Fibroblast of the aortic adventitia (primary cell): ENCODE data around the gene ADH5. TPM values are rescaled to one million over a fixed set of nuclear protein-coding genes. Genes with fewer than 3 reads are reported as not detected.

Experiments used
- DNase-seq: peaks from one replicate; pipeline ENCODE4 v3.0.0-alpha.2; 2010; ENCODE audit warnings: low read depth
- H3K4me3 ChIP-seq: 2 replicates; pipeline ENCODE4 v1.5.1; 2011; ENCODE audit warnings: low read depth, mild to moderate bottlenecking, control low read depth, low read length, moderate library complexity
- CTCF ChIP-seq: IDR thresholded peaks from 2 replicates; pipeline ENCODE4 v1.5.1; 2011; ENCODE audit warnings: mild to moderate bottlenecking, low read length, control low read depth, inconsistent platforms; ENCODE audit not compliant: insufficient read depth
- total RNA-seq: library from RNA; depleted of rRNA; stranded (reverse); fragments of >200 nt; gene quantifications from 2 replicates; pipeline ENCODE4 v1.2.3, GENCODE V29; 2012; ENCODE audit warnings: low replicate concordance

The ADH5 gene
- 294 and 466 TPM in 2 replicates for total RNA-seq

GRCh38 chr4:99088481-99089365 lies at the start of gene ADH5:
ADH5 (minus strand) TSS chr4:99088788; CDS start chr4:99088700, 88 bp downstream.
- H3K4me3 ChIP-seq, result peak within 1 kb of the TSS; percentile 99
- no peak for TF ChIP-seq CTCF
- peak; percentile 88 for DNase-seq

- no peak overlapping the region for H3K4me3 ChIP-seq
- no peak for DNase-seq
- TF ChIP-seq CTCF, result no peak
These were observed 47.7 kb upstream of the ADH5 start for GRCh38 chr4:99136329-99136728.

GRCh38 chr4:99135541-99136162 lies 47.1 kb upstream of the ADH5 start:
- no peak overlapping the region for H3K4me3 ChIP-seq
- no peak for TF ChIP-seq CTCF
- DNase-seq, result no peak

- DNase-seq, result peak; percentile 16
- no peak overlapping the region for H3K4me3 ChIP-seq
- TF ChIP-seq CTCF, result no peak
These were observed 46.0 kb upstream of the ADH5 start for GRCh38 chr4:99134586-99134985.

GRCh38 chr4:99131378-99131777 lies 42.8 kb upstream of the ADH5 start:
- no peak overlapping the region for H3K4me3 ChIP-seq
- no peak for DNase-seq
- no peak for TF ChIP-seq CTCF

- DNase-seq, result no peak
- TF ChIP-seq CTCF, result no peak
- H3K4me3 ChIP-seq, result no peak overlapping the region
These were observed 37.8 kb upstream of the ADH5 start for GRCh38 chr4:99126376-99126775.
